ENCODE data around the gene MAPK12.

Gene MAPK12

DNA sequence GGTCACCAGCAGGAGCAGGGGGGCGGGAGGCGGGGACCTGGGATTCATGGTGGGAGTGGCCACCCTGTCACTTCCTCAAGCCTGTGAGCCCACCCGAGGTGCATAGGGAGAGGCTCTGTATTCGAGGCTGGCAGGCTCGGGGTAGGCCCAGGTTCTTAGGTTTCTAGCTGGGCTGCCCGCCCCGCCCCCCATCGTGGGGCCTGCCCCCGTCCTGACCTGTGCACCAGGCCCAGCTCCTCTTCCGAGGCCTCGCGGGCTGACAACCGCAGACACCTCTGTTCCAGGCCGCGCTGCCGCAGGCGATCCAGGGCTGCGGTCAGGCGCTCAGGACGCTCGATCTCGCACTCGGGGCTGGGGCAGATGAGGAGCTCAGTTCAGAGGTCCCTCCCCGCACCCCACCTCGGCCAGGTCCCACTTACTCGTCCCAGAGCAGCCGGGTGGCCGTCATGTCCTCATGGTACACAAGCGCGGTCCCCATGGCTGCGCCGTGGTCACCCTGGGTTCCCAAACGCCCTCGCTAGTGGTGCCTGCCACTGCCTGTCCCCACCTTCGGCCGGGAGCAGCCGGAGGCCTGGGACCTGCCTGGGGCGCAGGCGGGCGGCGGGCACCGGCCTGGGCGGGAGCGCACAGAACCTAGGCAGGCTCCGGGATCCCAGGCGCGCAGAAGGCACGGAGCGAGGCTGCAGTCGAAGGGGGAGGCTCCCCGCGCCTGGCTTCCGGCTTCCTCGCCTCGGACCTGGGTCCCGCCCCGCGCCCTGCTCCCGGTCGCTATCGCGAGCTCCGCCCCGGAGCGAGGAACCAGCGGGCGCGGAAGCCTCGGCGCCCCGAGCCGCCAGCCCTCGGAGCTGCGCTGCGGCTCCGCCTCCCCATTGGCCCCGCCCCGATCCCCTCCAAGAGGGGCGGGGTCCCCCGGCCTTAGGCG, 10.7 kb downstream of the MAPK12 start, which contains the start of gene HDAC10:
Gene HDAC10, minus strand, starts transcription at position 711 of the 922 bp plus-strand sequence. Its CDS starts 233 bp downstream, at position 478.
- DNase-seq, result peak; percentile 91
- TF ChIP-seq, protein P1, sequence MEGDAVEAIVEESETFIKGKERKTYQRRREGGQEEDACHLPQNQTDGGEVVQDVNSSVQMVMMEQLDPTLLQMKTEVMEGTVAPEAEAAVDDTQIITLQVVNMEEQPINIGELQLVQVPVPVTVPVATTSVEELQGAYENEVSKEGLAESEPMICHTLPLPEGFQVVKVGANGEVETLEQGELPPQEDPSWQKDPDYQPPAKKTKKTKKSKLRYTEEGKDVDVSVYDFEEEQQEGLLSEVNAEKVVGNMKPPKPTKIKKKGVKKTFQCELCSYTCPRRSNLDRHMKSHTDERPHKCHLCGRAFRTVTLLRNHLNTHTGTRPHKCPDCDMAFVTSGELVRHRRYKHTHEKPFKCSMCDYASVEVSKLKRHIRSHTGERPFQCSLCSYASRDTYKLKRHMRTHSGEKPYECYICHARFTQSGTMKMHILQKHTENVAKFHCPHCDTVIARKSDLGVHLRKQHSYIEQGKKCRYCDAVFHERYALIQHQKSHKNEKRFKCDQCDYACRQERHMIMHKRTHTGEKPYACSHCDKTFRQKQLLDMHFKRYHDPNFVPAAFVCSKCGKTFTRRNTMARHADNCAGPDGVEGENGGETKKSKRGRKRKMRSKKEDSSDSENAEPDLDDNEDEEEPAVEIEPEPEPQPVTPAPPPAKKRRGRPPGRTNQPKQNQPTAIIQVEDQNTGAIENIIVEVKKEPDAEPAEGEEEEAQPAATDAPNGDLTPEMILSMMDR (IDR thresholded peaks at IDR 0.05; ENCODE audit: low read depth, low read length), result no peak
- peaks cover 19% of the 10 kb centered on the region for H3K4me1 ChIP-seq
- H3K36me3 ChIP-seq, result peaks cover 28% of the 10 kb centered on the region
- no peaks in the 10 kb centered on the region for H3K27me3 ChIP-seq
- H3K4me3 ChIP-seq (ENCODE audit: low read depth, low read length), result peak within 1 kb of the TSS; percentile 70
- H3K9me3 ChIP-seq, result no peaks in the 10 kb centered on the region

DNA sequence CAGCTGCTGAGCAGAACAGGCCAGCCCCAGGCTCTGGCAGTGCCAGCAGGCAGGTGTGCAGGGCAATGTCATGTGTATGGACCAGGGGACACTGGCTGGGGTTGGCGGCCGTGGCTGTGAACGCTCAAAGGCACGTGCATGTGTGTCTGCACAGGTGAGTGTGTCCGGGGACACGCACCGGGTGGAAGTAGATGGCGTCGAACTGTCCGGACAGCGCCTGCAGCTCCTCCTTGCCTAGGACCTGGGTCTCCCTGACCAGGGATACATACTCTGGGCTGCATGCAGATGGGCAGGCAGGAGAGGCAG, 11.3 kb downstream of the MAPK12 start:
- Histone ChIP-seq H3K4me3 (ENCODE audit: low read depth, low read length) (peak overlapping the region; percentile 70), H3K4me1 (peaks cover 19% of the 10 kb centered on the region), H3K9me3 (no peaks in the 10 kb centered on the region), H3K36me3 (peaks cover 27% of the 10 kb centered on the region), H3K27me3 (no peaks in the 10 kb centered on the region)
- no peak for DNase-seq
- TF ChIP-seq, protein P1 (IDR thresholded peaks at IDR 0.05; ENCODE audit: low read depth, low read length), result no peak

DNA sequence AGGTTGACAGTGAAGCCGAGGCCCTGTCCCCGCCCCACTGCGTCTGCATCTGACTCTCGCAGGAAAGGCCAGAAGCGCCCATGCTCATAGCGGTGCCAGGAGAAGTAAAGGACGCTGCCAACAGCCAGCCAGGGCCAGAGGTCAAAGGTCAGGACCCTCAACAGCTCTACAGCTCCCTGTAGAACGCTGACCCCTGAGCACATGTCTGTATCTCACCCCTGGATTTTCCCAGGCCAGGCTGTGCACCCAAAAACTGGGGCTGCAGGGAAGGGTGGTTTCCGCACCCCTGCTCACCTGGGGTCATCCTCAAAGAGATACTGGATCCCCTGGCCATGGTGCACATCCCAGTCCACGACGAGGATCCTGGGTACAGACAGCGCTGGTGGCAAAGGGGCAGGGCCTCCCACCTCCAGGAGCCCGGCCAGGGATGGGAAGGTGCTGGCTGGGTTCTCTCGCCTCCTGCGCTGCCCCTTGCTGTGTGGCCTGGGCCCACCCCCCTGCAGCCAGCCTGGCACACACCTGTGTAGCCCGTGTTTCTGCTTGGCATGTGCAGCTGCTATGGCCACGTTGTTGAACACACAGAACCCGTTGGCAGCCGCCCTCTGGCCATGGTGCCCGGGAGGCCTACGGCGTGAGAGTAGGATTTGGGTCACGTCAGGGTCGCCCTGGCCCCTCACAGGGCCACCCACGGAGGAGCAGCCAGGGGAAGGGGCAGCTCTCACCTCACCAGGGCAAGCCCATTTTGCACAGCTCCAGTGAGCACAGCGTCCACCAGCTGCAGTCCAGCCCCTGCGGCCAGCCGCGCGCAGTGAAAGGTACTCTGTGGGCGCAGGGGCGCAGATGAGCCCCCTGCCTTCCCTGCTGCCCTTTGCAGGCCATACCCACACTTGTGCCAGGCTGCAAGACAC, 11.9 kb downstream of the MAPK12 start:
- Histone ChIP-seq H3K9me3 (no peaks in the 10 kb centered on the region), H3K4me1 (peaks cover 19% of the 10 kb centered on the region), H3K4me3 (ENCODE audit: low read depth, low read length) (peak overlapping the region; percentile 70), H3K36me3 (peaks cover 23% of the 10 kb centered on the region), H3K27me3 (no peaks in the 10 kb centered on the region)
- no peak for DNase-seq
- TF ChIP-seq, protein P1 (IDR thresholded peaks at IDR 0.05; ENCODE audit: low read depth, low read length), result no peak

DNA sequence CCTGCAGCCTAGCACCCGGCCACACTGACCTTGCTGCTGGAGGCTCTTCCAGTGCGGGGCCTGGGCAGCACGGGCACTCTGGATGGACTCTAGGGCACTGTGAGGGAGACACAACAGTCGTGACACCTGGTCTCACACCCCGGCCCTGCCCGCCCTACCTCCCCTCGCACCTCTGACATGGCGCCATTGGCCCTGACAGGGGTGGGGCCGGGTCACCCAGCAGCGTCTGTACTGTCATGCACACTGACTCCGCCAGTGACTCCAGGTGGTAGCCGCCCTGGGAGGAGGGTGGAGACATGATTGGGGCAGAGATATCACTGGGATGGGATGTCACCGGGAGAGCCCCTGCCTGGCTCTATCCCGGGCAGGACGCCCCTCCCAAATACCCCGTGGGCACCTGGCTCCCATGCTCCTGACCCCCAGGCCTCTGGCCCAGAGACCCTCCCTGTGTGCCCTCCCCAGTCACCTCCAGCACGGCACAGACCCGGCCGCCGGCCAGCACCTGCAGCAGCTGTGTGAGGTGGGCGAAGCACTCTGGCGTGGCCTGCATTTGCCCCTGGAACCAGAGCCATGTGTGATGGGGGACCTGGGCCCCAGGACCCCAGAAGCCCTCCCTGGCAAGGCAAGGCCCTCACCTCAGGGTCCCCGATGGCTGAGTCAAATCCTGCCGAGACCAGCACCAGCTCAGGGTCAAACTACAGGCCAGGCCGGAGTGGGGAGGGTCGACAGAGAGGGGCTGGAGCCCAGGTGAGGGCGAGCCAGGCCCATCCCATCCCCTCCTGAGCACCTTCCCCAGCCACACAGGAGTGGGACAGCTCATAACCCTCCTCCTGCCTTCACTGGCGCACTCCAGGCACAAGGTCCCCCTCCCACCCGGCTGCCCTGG, 13.0 kb downstream of the MAPK12 start:
- TF ChIP-seq, protein P1 (IDR thresholded peaks at IDR 0.05; ENCODE audit: low read depth, low read length), result no peak
- H3K4me3 ChIP-seq (ENCODE audit: low read depth, low read length), result peak overlapping the region; percentile 45
- peaks cover 17% of the 10 kb centered on the region for H3K36me3 ChIP-seq
- H3K4me1 ChIP-seq, result peaks cover 19% of the 10 kb centered on the region
- no peaks in the 10 kb centered on the region for H3K27me3 ChIP-seq
- H3K9me3 ChIP-seq, result no peaks in the 10 kb centered on the region
- DNase-seq, result no peak

DNA sequence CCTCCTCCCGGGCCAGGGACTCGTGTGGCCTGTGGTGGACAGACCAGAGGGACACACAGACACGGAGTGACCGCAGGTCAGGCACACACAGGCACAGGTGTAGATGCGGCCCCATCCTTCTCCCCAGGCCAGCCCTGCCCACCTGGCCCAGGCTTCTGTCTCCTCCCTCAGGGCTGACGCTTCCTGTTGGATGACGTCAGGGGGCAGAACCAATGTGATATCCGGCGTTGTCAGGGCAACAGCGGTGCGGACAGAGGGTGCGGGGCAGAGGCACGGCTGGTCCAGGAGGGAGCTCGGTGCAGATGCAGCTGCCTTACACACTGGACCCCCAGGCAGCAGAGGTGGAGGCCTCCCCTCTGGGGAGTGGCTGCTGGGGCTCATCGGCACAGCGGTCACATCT, 13.7 kb downstream of the MAPK12 start:
- TF ChIP-seq, protein P1 (IDR thresholded peaks at IDR 0.05; ENCODE audit: low read depth, low read length), result no peak
- H3K4me3 ChIP-seq (ENCODE audit: low read depth, low read length), result peak overlapping the region; percentile 45
- H3K36me3 ChIP-seq, result peaks cover 14% of the 10 kb centered on the region
- H3K9me3 ChIP-seq, result no peaks in the 10 kb centered on the region
- H3K27me3 ChIP-seq, result no peaks in the 10 kb centered on the region
- peaks cover 19% of the 10 kb centered on the region for H3K4me1 ChIP-seq
- DNase-seq, result peak; percentile 92
